22Rv1 (cell line): Measurements from ENCODE around the gene LRMDA.

Experiments
- ZFX ChIP-seq: fragments of 450-650 bp; IDR thresholded peaks from 2 replicates; pipeline ENCODE4 v1.6.1; 2017; ENCODE audit warnings: antibody characterized with exemption, borderline replicate concordance
- TF ChIP-seq, protein P1 (sequence below): fragments of 450-650 bp; IDR thresholded peaks from 2 replicates; pipeline ENCODE4 v1.5.1; 2017; ENCODE audit warnings: mild to moderate bottlenecking

- TF ChIP-seq, protein P1, sequence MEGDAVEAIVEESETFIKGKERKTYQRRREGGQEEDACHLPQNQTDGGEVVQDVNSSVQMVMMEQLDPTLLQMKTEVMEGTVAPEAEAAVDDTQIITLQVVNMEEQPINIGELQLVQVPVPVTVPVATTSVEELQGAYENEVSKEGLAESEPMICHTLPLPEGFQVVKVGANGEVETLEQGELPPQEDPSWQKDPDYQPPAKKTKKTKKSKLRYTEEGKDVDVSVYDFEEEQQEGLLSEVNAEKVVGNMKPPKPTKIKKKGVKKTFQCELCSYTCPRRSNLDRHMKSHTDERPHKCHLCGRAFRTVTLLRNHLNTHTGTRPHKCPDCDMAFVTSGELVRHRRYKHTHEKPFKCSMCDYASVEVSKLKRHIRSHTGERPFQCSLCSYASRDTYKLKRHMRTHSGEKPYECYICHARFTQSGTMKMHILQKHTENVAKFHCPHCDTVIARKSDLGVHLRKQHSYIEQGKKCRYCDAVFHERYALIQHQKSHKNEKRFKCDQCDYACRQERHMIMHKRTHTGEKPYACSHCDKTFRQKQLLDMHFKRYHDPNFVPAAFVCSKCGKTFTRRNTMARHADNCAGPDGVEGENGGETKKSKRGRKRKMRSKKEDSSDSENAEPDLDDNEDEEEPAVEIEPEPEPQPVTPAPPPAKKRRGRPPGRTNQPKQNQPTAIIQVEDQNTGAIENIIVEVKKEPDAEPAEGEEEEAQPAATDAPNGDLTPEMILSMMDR = no peak
- TF ChIP-seq ZFX = no peak
These were observed 285.9 kb downstream of the LRMDA start for GRCh38 chr10:75717126-75717916.
